Nephron progenitor cell (in vitro differentiated cells): ENCODE measurements around the gene MAN1C1.

ENCODE experiments used
- DNase-seq: peaks from one replicate; pipeline ENCODE4 v3.0.0; 2021
- H3K27ac Mint-ChIP-seq: 2 replicates; pipeline ENCODE4 v1.8.0; 2021; ENCODE audit warnings: mild to moderate bottlenecking, moderate library complexity, mixed read lengths
- H3K27me3 Mint-ChIP-seq: 2 replicates; pipeline ENCODE4 v1.8.0; 2021; ENCODE audit warnings: mild to moderate bottlenecking, low read depth, mixed read lengths; ENCODE audit not compliant: poor library complexity
- H3K36me3 Mint-ChIP-seq: 2 replicates; pipeline ENCODE4 v1.8.0; 2021; ENCODE audit warnings: low read depth, mixed read lengths
- H3K4me1 Mint-ChIP-seq: 2 replicates; pipeline ENCODE4 v1.8.0; 2021; ENCODE audit warnings: mixed read lengths
- H3K4me3 Mint-ChIP-seq: 2 replicates; pipeline ENCODE4 v1.8.0; 2021; ENCODE audit warnings: mild to moderate bottlenecking, moderate library complexity, mixed read lengths
- H3K9me3 Mint-ChIP-seq: 2 replicates; pipeline ENCODE4 v1.8.0; 2021; ENCODE audit warnings: mild to moderate bottlenecking, moderate library complexity, mixed read lengths
- TF ChIP-seq, protein P1 (sequence below): fragments of 200-600 bp; sonication (generic); IDR thresholded peaks from 2 replicates; pipeline ENCODE4 v1.5.0; 2021; ENCODE audit warnings: antibody characterized with exemption

MAN1C1 gene

DNA sequence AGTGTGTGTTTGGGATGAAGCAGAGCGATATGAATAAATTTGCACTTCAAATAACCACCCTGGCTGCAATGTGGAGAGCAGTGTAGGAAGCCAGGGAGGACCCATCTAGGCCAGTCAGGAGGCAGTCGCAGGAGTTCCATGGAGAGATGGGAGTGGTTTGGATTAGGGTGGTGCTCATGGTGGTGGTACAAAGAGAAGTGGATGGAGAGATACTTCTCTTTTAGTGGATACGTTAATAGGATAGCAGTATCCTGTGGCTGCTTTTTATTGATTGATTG, 58.2 kb downstream of the MAN1C1 start:
- H3K36me3 Mint-ChIP-seq: no peaks in the 10 kb centered on the region
- peaks cover 19% of the 10 kb centered on the region for H3K4me1 Mint-ChIP-seq
- TF ChIP-seq, protein P1, sequence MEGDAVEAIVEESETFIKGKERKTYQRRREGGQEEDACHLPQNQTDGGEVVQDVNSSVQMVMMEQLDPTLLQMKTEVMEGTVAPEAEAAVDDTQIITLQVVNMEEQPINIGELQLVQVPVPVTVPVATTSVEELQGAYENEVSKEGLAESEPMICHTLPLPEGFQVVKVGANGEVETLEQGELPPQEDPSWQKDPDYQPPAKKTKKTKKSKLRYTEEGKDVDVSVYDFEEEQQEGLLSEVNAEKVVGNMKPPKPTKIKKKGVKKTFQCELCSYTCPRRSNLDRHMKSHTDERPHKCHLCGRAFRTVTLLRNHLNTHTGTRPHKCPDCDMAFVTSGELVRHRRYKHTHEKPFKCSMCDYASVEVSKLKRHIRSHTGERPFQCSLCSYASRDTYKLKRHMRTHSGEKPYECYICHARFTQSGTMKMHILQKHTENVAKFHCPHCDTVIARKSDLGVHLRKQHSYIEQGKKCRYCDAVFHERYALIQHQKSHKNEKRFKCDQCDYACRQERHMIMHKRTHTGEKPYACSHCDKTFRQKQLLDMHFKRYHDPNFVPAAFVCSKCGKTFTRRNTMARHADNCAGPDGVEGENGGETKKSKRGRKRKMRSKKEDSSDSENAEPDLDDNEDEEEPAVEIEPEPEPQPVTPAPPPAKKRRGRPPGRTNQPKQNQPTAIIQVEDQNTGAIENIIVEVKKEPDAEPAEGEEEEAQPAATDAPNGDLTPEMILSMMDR: no peak
- H3K27ac Mint-ChIP-seq: no peak overlapping the region
- H3K27me3 Mint-ChIP-seq: peaks cover 38% of the 10 kb centered on the region
- H3K4me3 Mint-ChIP-seq: no peak overlapping the region
- peaks cover 4% of the 10 kb centered on the region for H3K9me3 Mint-ChIP-seq
- no peak for DNase-seq

- no peak overlapping the region for H3K4me3 Mint-ChIP-seq
- no peaks in the 10 kb centered on the region for H3K36me3 Mint-ChIP-seq
- no peak for DNase-seq
- TF ChIP-seq, protein P1: no peak
- peaks cover 38% of the 10 kb centered on the region for H3K27me3 Mint-ChIP-seq
- H3K27ac Mint-ChIP-seq: no peak overlapping the region
- H3K9me3 Mint-ChIP-seq: peaks cover 4% of the 10 kb centered on the region
- H3K4me1 Mint-ChIP-seq: peaks cover 19% of the 10 kb centered on the region
Observed at GRCh38 chr1:25675729-25676476, 59.3 kb downstream of the MAN1C1 start.

- Mint-ChIP-seq H3K27me3 (peaks cover 37% of the 10 kb centered on the region), H3K4me1 (peaks cover 19% of the 10 kb centered on the region), H3K9me3 (peaks cover 4% of the 10 kb centered on the region), H3K4me3 (no peak overlapping the region), H3K27ac (peak overlapping the region; percentile 55), H3K36me3 (no peaks in the 10 kb centered on the region)
- TF ChIP-seq, protein P1: no peak
- no peak for DNase-seq
Observed at GRCh38 chr1:25676488-25676887, 59.9 kb downstream of the MAN1C1 start.

GRCh38 chr1:25677193-25677773, 60.7 kb downstream of the MAN1C1 start:
- no peak overlapping the region for H3K4me3 Mint-ChIP-seq
- TF ChIP-seq, protein P1: no peak
- peaks cover 38% of the 10 kb centered on the region for H3K27me3 Mint-ChIP-seq
- no peak overlapping the region for H3K27ac Mint-ChIP-seq
- H3K36me3 Mint-ChIP-seq: no peaks in the 10 kb centered on the region
- H3K9me3 Mint-ChIP-seq: peaks cover 4% of the 10 kb centered on the region
- H3K4me1 Mint-ChIP-seq: peaks cover 19% of the 10 kb centered on the region
- no peak for DNase-seq

GRCh38 chr1:25679171-25679570, 62.6 kb downstream of the MAN1C1 start:
- Mint-ChIP-seq H3K9me3 (no peaks in the 10 kb centered on the region), H3K36me3 (no peaks in the 10 kb centered on the region), H3K4me3 (no peak overlapping the region), H3K27me3 (peaks cover 45% of the 10 kb centered on the region), H3K4me1 (peaks cover 19% of the 10 kb centered on the region), H3K27ac (no peak overlapping the region)
- DNase-seq: no peak
- TF ChIP-seq, protein P1: no peak

- H3K4me3 Mint-ChIP-seq: no peak overlapping the region
- TF ChIP-seq, protein P1: no peak
- H3K27me3 Mint-ChIP-seq: peaks cover 55% of the 10 kb centered on the region
- no peak overlapping the region for H3K27ac Mint-ChIP-seq
- H3K9me3 Mint-ChIP-seq: no peaks in the 10 kb centered on the region
- no peaks in the 10 kb centered on the region for H3K36me3 Mint-ChIP-seq
- peaks cover 19% of the 10 kb centered on the region for H3K4me1 Mint-ChIP-seq
- no peak for DNase-seq
Observed at GRCh38 chr1:25680701-25681100, 64.1 kb downstream of the MAN1C1 start.
